Muscle layer of duodenum (tissue), 2 donors: ENCODE results near the gene ZNF195.
"Not testable (repeated sequence)": the region's sequence is repeated elsewhere in the genome, so short reads cannot be mapped to it uniquely, and the experiment has no call there.

ENCODE experiments used
- H3K27ac ChIP-seq: one replicate; pipeline ENCODE4 v1.7.0; 2013; ENCODE audit warnings: mild to moderate bottlenecking, low read length
- H3K27me3 ChIP-seq: one replicate; pipeline ENCODE4 v1.7.0; 2013; ENCODE audit warnings: low read depth, mild to moderate bottlenecking, control low read depth, low read length
- H3K36me3 ChIP-seq, 2 donors: one replicate each; pipeline ENCODE4 v1.7.0; 2013; ENCODE audit warnings: low read length in 2 of 2, control low read depth in 1 of 2, mild to moderate bottlenecking in 1 of 2; ENCODE audit not compliant: insufficient read depth in 2 of 2, control insufficient read depth in 1 of 2
- H3K4me1 ChIP-seq, 2 donors: one replicate each; pipeline ENCODE4 v1.7.0; 2013; ENCODE audit warnings: low read length in 2 of 2, mild to moderate bottlenecking in 2 of 2, control low read depth in 1 of 2, moderate library complexity in 1 of 2; ENCODE audit not compliant: insufficient read depth in 2 of 2, control insufficient read depth in 1 of 2
- H3K4me3 ChIP-seq, 2 donors: one replicate each; pipeline ENCODE4 v1.7.0; 2013; ENCODE audit warnings: low read length in 2 of 2, low read depth in 1 of 2, mild to moderate bottlenecking in 1 of 2
- H3K9me3 ChIP-seq, 2 donors: one replicate each; pipeline ENCODE4 v1.7.0; 2013; ENCODE audit warnings: low read length in 2 of 2, control low read depth in 1 of 2, mild to moderate bottlenecking in 1 of 2; ENCODE audit not compliant: control insufficient read depth in 1 of 2
- donor health status: healthy.

The ZNF195 gene

GRCh38 chr11:3398509-3398908 lies 19.6 kb upstream of the ZNF195 start:
- H3K4me3 ChIP-seq, H3K4me1 ChIP-seq, H3K27ac ChIP-seq, H3K27me3 ChIP-seq, H3K9me3 ChIP-seq, H3K36me3 ChIP-seq: not testable (repeated sequence)

GRCh38 chr11:3398106-3398505 lies 19.2 kb upstream of the ZNF195 start:
- not testable (repeated sequence) for H3K9me3 ChIP-seq, H3K27ac ChIP-seq, H3K4me1 ChIP-seq, H3K27me3 ChIP-seq, H3K4me3 ChIP-seq, H3K36me3 ChIP-seq

- H3K36me3 ChIP-seq, H3K9me3 ChIP-seq, H3K4me3 ChIP-seq, H3K27ac ChIP-seq, H3K4me1 ChIP-seq, H3K27me3 ChIP-seq: not testable (repeated sequence)
Observed at GRCh38 chr11:3397210-3397609, 18.3 kb upstream of the ZNF195 start.

- not testable (repeated sequence) for H3K9me3 ChIP-seq, H3K4me1 ChIP-seq, H3K4me3 ChIP-seq, H3K36me3 ChIP-seq, H3K27me3 ChIP-seq, H3K27ac ChIP-seq
Observed at GRCh38 chr11:3395468-3395867, 16.5 kb upstream of the ZNF195 start.

GRCh38 chr11:3394956-3395355 lies 16.0 kb upstream of the ZNF195 start:
- H3K27me3 ChIP-seq, H3K4me1 ChIP-seq, H3K4me3 ChIP-seq, H3K9me3 ChIP-seq, H3K36me3 ChIP-seq, H3K27ac ChIP-seq: not testable (repeated sequence)

GRCh38 chr11:3393450-3393849 lies 14.5 kb upstream of the ZNF195 start:
- not testable (repeated sequence) for H3K4me3 ChIP-seq, H3K4me1 ChIP-seq, H3K9me3 ChIP-seq, H3K27ac ChIP-seq, H3K36me3 ChIP-seq, H3K27me3 ChIP-seq

GRCh38 chr11:3382613-3383285 lies 3.8 kb upstream of the ZNF195 start:
- Histone ChIP-seq H3K27me3 (no peaks in the 10 kb centered on the region), H3K36me3 (peaks cover 0 to 6% of the 10 kb centered on the region in 2 donors), H3K4me3 (no peak overlapping the region), H3K9me3 (no peaks in the 10 kb centered on the region), H3K4me1 (peaks cover 0 to 16% of the 10 kb centered on the region in 2 donors), H3K27ac (no peak overlapping the region)

GRCh38 chr11:3381794-3382193 lies 2.8 kb upstream of the ZNF195 start:
- Histone ChIP-seq H3K4me1 (peaks cover 0 to 23% of the 10 kb centered on the region in 2 donors), H3K27ac (no peak overlapping the region), H3K27me3 (no peaks in the 10 kb centered on the region), H3K9me3 (no peaks in the 10 kb centered on the region), H3K36me3 (peaks cover 0 to 6% of the 10 kb centered on the region in 2 donors), H3K4me3 (peak overlapping the region in 1 of 2 donors; percentile 53)

GRCh38 chr11:3380706-3381545 lies 2.0 kb upstream of the ZNF195 start:
- Histone ChIP-seq H3K4me1 (peaks cover 0 to 27% of the 10 kb centered on the region in 2 donors), H3K4me3 (peak overlapping the region; percentile 40 to 53), H3K36me3 (peaks cover 0 to 6% of the 10 kb centered on the region in 2 donors), H3K27me3 (no peaks in the 10 kb centered on the region), H3K27ac (no peak overlapping the region), H3K9me3 (no peaks in the 10 kb centered on the region)

- Histone ChIP-seq H3K4me1 (peaks cover 0 to 20% of the 10 kb centered on the region in 2 donors), H3K36me3 (peaks cover 10 to 17% of the 10 kb centered on the region in 2 donors), H3K27me3 (no peaks in the 10 kb centered on the region), H3K27ac (no peak overlapping the region), H3K9me3 (peaks cover 0 to under 1% of the 10 kb centered on the region in 2 donors), H3K4me3 (no peak overlapping the region)
Observed at GRCh38 chr11:3375552-3375951, 3.4 kb downstream of the ZNF195 start.

GRCh38 chr11:3370311-3370870 lies 8.6 kb downstream of the ZNF195 start:
- Histone ChIP-seq H3K27me3 (no peaks in the 10 kb centered on the region), H3K9me3 (peaks cover 3 to 7% of the 10 kb centered on the region in 2 donors), H3K4me1 (no peaks in the 10 kb centered on the region), H3K27ac (no peak overlapping the region), H3K4me3 (no peak overlapping the region), H3K36me3 (peaks cover 47 to 54% of the 10 kb centered on the region in 2 donors)
